ENCODE measurements around the gene CACNA1G.

The CACNA1G gene

DNA sequence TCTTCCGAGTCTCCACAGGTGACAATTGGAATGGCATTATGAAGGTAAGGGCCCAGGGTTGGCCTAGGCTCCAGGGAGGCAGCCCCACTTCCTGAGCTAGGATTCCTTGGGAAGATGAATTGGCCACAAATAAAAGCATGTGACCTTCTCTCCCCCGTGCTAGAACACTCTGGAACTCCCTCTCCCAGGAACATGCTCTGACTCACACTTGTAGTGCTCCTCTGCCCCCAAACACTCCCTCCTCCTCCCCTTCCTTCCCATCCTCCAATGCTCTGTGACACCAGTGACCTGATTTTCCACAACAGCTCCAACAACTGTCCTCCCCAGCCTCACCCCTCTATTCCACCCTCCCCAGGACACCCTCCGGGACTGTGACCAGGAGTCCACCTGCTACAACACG is 57.8 kb downstream of the CACNA1G start:
- DNase-seq, result no peak

DNA sequence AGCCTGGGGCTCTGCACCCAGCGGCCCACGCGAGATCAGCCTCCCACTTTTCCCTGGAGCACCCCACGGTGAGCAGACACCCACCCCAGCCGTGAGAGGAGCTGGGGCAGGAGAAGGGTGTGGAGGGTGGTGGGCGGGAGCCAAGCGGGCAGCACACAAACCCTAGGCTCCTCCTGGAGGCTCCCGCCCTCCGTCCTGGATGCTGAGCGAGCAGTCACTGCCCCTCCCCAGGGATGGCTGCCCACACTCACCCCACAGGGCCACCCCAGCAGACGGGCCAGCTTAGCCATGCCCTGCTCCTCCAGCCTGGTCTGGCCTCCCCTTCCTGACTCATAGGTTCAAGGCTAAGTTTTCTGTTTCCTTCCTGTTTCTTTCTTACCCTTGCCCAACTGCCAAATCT is 58.4 kb downstream of the CACNA1G start:
- DNase-seq, result no peak

DNA sequence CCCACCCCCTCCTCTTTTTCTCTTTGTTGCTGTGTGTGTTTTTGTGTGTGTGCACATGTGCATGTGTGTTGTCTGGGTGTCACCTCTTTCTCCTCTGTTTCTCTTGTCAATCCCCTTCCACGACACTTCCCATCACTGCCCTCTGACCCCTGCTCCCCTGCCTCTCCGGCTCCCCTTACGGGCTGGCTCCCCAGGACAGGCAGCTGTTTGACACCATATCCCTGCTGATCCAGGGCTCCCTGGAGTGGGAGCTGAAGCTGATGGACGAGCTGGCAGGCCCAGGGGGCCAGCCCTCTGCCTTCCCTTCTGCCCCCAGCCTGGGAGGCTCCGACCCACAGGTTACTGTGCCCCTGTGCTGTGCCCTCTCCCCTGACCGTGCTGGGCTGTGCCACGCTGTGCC is 59.0 kb downstream of the CACNA1G start:
- no peak for DNase-seq

DNA sequence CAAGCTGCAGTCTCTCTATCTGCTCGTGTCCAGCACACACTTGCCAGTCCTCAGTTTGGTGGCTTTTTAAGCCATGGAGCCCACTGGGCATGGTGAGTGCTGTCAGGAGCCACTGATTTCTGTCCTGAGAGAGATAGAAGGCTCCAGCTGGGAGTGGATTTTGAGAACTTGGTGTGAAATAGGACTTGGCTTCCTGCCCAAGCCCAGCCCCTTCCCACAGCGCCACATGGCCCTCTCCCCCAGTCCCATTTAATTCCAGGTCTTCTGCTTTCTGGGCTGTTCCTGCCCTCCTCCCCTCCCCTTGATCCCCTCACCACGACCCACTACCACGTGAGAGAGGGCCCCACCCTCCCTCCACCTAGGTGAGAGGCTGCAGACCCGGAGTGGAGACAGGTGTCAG is 59.7 kb downstream of the CACNA1G start:
- DNase-seq, result peak; percentile 47

DNA sequence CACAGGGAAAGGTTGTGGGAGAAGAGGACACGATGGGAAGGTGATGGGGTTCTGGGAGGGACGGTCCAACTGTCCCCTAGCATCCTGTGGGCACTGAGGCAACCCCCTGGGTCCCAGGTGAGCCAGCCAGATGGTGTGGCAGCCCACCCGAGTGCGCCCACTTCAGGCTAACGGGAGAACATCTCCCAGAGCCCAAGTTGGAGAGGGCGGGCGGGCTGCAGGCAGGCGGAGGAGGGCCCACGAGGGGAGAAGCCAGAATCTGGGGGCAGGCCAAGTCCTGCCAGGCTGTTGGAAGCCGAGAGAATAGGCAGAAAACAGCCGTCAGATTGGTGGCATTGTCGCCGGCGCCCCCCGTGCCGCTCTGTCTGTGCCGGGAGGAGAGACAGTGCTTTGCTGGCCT is 60.3 kb downstream of the CACNA1G start:
- peak; percentile 91 for DNase-seq

DNA sequence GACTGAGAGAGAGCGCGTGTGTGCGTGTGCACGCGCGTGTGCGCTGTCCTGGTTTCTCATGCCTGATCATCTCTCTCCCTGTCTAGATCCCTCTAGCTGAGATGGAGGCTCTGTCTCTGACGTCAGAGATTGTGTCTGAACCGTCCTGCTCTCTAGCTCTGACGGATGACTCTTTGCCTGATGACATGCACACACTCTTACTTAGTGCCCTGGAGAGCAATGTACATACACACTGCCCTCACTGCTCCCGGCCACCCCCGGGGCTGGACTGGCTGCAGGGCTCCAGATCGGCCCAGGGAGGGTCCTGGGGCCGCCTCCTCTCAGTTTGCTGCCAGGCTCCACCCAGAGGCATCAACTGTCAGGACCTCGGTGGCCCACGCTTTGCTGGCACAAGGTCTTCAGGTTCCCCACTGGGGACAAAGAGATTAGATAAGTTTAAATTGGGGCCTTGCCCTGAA is 61.1 kb downstream of the CACNA1G start:
- peak; percentile 52 for DNase-seq

DNA sequence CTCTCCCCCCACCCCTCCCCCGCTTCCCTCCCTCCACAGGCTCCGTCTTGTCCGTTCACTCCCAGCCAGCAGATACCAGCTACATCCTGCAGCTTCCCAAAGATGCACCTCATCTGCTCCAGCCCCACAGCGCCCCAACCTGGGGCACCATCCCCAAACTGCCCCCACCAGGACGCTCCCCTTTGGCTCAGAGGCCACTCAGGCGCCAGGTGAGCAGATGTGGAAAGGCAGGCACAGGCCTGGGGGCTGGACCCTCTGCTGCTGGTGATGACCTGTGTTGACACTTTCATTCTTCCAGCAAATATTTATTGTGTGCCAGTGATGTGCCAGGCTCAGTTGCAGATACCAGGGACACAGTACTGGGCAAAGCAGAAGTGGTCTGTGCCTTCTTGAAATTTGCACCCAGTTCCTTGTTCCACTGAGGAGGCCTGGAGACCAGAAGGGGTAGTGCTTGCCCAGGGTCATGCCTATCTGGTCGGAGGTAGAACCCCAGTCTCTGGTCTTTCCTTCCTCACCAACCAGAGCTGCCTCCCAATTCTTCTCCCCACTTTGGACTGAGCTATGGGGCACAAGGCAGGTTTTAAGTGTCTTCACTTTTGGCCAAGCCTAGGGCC is 63.9 kb downstream of the CACNA1G start:
- no peak for DNase-seq

DNA sequence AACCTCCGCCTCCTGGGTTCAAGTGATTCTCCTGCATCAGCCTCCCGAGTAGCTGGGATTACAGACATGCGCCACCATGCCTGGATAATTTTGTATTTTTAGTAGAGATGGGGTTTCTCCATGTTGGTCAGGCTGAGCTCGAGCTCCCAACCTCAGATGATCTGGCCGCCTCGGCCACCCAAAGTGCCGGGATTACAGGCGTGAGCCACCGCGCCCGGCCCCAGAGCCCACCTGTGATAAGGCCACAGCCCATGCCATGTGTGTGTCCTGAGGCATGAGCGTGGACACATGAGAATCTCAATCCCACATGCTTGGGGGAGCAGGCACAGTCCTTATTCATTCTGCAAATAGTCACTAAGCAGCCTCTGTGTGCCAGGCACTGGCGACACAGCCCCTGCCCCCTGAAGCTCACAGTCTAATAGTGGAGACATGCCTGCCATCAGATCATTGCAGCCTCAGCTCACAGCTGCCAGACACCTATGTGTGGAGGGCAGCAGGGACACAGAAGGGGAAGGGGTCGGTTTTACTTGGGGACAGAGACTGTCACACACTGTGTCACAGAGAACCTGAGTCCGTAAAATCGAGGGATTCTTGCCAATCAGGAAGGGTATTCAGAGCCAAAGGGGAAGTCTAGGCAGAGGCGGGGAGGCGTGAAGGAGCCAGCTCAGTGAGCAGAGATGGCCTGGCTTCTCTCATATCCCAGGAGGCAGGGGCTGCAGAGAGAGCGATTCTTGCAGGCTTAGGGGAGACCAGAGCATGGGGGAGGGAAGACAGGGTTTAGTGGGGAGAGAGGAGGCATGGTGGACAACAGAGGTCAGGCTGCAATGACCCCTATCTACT is 64.7 kb downstream of the CACNA1G start:
- DNase-seq, result no peak

DNA sequence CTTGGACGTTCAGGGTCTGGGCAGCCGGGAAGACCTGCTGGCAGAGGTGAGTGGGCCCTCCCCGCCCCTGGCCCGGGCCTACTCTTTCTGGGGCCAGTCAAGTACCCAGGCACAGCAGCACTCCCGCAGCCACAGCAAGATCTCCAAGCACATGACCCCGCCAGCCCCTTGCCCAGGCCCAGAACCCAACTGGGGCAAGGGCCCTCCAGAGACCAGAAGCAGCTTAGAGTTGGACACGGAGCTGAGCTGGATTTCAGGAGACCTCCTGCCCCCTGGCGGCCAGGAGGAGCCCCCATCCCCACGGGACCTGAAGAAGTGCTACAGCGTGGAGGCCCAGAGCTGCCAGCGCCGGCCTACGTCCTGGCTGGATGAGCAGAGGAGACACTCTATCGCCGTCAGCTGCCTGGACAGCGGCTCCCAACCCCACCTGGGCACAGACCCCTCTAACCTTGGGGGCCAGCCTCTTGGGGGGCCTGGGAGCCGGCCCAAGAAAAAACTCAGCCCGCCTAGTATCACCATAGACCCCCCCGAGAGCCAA is 65.6 kb downstream of the CACNA1G start:
- DNase-seq, result peak; percentile 87

DNA sequence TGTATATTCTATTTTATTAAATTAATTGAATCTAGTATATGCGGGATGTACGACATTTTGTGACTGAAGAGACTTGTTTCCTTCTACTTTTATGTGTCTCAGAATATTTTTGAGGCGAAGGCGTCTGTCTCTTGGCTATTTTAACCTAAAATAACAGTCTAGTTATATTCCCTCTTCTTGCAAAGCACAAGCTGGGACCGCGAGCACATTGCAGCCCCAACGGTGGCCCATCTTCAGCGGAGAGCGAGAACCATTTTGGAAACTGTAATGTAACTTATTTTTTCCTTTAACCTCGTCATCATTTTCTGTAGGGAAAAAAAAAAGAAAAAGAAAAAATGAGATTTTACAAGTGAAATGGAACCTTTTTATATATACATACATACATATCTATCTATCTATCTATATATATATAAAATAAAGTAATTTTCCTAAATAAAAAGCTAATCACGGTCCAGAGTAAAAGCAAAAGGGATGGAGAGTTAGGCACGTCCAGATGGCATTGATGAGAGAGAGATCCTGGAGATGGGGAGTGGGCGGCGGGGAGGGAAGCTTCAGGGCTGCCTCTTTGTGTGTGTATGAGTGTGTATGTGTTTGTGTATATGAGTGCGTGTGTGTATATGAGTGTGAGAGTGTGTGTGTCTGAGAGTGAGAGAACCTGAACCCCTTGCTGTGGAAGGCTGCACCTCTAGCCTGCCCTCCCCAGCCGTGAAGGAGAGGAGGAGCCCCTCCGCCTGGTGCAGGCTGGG is 66.7 kb downstream of the CACNA1G start:
- no peak for DNase-seq

DNA sequence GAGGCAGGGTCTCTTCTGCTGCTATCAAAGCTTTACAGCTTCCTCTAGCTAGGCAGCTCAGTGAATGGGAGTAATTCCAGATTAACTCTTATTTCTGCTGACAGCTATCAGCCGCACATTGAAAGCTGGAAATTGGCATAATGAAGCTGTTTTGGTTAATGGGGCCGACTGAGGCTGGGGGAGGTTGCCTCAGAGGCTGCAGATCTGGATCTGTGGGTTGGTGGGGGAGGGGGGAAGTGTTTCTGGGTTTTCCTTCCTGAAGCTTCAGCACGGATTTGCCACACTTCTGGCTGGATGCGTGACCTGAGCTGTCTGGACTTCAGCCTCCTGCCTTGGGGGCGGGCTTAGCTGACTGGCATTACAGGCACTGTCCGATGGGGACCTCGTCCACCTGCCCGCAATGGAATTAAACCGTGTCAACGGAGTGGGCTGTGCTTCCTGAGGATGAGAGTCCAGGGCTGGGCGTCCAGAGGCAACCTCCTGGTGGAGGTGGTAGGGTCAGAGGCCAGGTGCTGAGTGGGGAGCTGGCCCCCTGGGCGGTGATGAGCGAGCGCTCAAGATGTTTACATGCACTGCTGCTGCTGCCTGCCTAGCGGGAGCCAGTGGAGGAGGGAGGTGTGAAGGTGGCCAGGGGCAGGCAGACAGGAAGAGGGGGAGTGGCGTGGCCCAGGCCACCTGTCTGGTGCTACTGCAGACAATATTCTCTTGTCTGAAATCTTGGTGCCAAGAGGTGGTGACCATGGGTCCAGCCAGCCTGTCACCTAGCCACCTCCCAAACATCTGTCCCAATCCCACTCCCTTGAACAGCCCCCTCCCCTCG is 67.5 kb downstream of the CACNA1G start:
- no peak for DNase-seq

DNA sequence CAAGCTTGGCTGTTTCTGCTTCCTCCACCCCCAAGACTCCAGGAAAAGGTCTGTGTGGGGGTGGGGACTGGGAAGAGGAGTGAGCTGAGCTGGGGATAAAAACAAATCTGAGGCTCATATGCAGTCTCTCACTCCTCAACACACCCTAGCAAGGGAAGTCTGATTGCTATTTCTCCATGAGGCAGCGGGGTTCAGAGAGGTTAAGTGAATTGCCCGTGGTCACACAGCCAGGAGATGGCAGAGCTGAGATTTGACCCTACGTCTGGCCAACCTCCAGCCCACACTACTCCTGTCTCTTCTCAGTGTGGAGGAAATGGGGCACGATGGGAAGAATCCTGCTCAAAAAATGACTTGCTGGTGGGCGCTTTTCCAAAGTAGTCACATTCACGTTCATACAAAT is 69.4 kb downstream of the CACNA1G start:
- DNase-seq, result no peak

DNA sequence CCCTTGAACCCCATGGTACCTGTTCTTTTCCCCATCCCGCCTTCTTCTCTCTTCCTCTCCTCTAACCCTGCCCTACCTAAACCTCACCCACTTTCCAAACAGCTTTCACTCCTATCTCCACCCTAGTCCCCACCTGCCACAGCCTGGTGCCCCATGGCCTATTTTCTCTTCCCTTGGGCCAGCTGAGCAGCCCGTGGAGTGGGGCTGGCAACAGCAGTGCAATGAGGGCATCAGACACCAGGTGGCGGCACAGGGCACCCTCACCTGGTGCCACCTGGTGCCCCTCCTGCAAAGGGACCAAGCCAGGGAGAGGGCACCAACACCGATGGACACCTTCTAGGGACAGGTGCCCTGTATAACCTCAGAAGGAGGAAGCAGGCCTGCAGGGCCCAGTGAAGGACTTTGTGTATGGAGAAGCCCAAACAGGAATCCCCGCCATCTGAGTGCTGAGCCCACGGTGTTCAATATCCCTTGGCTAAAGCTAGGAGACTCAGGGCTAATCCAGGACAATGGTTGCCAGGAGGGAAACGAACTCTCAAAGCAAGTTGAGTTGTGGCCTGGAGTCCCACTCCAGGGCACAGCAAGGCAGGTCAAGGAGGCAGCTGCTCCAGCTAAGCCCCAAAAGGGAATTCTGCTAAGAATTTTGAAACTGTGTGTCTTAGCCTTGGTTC is 70.1 kb downstream of the CACNA1G start:
- peak; percentile 21 for DNase-seq

DNA sequence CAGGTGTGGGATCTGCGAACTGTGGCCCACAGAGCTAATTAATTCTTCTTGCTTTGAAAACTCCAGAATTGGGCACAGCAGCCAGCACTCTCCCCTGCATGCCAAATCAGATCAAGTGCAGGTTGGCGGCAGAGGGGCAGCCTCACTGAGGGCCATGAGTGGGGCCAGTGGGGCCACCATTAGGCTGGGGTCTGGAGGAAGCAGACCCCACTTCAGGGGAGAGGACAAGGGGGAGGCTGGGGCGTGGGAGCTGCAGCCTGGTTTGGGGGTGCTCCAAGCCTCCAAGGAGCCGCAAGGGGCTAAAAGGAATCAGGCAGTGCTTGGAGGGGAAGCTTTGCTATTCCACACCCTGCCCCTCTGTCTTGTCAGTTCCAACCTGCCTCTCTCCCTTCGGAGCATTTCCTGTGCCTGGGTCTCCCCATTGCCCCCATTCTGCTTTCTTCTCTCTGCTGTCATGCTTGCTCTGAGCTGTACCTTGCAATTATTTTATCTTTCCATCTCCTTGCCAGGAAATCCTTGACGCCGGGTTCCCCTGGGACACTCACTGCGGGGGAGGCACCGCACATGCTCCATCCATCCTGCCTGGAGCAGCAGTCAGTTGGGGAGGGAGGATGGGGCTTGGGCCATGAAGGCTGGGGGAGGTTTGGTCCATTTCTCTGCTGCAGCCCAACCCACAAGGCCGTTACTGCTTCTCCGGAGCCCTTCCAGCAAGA is 70.8 kb downstream of the CACNA1G start:
- no peak for DNase-seq

DNA sequence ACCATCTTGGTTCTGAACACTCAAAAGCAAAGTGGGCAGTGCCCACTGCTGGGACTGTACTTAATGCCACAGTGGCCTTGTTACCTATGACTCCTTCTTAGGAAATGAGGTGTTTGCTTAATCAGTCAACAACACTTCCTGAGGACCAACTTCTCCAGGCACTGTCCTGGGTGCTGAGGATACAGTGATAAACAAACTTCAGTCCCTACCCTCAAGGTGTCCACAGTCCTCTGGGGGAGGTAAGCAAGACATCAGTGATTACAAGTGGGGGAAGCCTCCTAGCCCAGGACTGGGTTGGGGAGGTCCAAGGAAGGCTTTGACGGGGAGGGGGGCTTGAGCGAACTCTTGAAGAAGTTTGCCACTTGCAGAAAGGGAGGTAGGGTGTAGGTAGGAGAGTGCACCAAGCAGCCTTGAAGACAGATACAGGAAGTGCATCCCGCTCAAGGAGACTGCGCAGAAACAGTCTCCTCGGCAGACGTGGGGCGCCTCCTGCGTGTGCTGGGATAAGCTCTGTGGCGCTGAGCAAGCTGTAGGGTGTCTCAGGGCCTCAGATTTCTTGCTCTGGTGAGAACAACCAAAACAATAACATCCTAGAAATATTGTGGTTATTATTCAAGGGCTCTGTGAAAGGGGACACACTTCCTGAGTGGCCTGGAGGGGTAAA is 71.5 kb downstream of the CACNA1G start:
- no peak for DNase-seq

DNA sequence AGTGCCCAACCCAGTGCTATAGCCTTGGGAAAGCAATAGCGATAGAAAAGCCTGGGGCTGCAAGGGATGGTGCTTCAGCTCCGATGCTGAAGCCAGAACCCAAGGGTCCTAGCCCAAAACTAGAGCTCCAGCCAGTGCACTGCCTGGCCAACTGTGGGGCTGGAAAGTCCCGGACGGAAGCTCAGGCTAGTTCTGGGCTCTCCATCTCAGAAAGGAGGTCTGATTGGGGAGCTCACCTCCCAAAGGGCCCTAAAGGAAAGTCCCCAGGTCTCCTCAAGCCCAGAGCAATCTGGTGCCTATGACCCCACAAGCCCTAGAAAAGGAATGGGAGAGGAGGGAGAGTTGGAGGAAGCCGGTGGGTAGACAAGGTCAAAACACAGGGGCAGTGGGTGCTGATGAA is 72.1 kb downstream of the CACNA1G start:
- no peak for DNase-seq

DNA sequence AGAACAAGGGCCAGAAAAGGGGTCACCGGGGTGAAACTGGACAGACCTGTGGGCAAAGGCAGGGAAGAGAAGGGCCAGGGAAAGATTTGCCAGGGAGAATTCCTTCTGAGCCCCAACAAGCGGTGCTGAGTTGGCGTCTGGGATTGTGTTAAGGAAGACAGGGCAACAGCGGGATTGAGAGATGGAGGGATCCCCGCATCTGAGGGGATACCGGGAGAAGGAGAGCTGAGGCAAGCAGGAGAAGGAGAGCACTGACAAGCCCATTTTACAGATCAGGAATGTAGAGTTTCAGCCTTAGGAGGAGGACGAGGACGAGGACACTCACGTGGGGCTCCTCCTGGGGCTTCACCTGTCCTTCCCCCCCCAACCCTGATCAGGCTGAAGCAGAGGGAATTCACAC is 73.2 kb downstream of the CACNA1G start:
- no peak for DNase-seq

DNA sequence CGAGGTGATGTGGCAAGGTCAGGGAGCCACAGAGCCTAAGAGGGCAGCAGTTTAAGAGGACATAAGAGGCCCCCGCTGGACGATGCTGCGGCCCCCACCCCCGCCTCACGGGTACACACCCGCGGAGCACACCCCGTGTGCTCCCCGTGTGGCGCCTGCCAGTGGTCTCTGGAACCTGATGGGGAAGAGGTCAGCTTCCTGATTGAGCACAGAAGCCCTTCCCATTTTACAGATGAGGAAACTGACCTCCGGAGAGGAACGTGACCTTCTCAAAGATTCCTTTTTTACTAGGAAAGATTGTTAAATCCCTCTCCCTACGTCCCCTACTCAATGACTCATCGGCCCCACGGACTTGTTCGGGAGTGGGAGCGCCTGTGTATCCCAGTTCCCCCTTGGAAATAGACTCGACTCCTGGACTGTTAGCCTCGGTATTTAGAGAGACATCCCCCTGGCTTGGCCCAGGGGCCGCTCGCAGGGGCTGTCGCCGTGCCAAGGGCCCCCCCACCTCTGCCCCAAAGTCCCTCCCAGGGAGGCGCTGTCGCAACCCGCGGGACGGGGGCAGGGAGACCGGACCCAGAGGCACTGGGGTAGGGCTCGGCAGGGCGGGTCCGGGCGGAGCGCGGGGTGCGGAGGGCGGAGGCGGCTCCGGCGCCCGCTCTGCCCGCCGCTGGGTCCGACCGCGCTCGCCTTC is 73.9 kb downstream of the CACNA1G start, which contains the start of gene ABCC3:
ABCC3 (plus strand) TSS at position 658 of the 691 bp plus-strand sequence. CDS start 56 bp downstream, outside the sequence.
- no peak for DNase-seq

DNA sequence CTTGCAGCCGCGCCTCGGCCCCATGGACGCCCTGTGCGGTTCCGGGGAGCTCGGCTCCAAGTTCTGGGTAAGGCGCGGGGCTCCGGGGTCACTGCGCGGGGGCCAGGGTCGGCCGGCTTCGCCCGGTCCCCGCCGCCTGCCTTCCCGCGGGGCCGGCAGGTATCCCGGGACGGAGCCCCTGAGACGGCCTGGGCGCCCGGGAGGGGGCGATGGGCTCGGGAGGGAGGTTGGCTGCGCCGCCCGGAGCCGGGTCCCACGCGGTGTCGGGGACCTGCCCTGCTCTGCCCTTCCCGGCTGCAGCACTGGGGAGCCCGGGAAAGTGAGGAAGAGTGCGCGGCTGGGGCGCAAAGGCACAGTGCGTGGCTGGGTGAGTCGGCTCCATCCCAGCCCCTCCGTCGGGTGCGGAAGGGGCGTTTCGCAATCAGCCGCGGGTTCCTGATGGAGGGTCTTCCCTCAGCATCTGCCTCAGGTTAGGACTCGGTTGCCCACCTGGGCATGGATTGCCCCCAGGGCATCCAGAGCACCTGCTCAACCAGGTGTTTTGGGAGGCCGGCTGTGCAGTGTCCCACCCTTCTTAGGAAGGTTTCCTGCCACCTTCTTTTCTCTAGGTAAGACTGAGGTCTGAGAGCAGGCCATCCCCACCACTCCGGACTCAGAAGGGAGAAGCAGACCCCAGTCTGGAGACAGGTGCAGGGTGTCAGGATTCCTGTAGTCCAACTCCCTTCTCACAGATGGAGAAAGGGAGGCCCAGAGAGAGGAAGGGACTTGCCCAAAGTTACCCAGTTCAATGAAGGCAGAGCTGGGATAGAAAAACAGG is 74.6 kb downstream of the CACNA1G start:
- no peak for DNase-seq

Data from NCI-H1694 treated with DMSO at 0.1 percent for 48 hours (cell line).